HEK293 (cell line): ENCODE results near the gene MCRIP2.
A peak's percentile ranks its signal among the peaks of the same experiment; 100 is the strongest.

ENCODE experiments used
- CTCF ChIA-PET: fragments of 350-600 bp; formaldehyde crosslinking; extraction: SDS; loops from one replicate; lab custom pipeline; 2021; ENCODE audit warnings: antibody characterized with exemption; lab: Yijun Ruan, JAX
- POLR2A ChIA-PET: fragments of 300-600 bp; formaldehyde crosslinking; extraction: SDS; loops from one replicate; lab custom pipeline; 2020; ENCODE audit warnings: antibody characterized with exemption, inconsistent platforms; lab: Yijun Ruan, JAX
- H3K27ac ChIP-seq: fragments of 200-500 bp; sonication (Bioruptor generic); 2 replicates; pipeline ENCODE4 v1.5.1; 2014; ENCODE audit warnings: low read depth, low read length, control low read depth, inconsistent platforms; ENCODE audit errors: extremely low read depth
- H3K36me3 ChIP-seq, 2 experiments: fragments of 200-500 bp in 1 of 2; sonication (Bioruptor generic) in 1 of 2; 1 replicate in 1 of 2; 2 replicates in 1 of 2; pipeline ENCODE4 v1.5.1; 2014 to 2017; ENCODE audit warnings: inconsistent platforms in 2 of 2, low read length in 2 of 2; ENCODE audit not compliant: control insufficient read depth in 2 of 2, insufficient read depth in 1 of 2
- H3K4me1 ChIP-seq: fragments of 200-500 bp; sonication (Bioruptor generic); 2 replicates; pipeline ENCODE4 v1.5.1; 2014; ENCODE audit warnings: mild to moderate bottlenecking, low read length, inconsistent platforms; ENCODE audit not compliant: control insufficient read depth, insufficient read depth
- H3K4me3 ChIP-seq: 2 replicates; pipeline ENCODE4 v1.5.1; 2011; ENCODE audit warnings: low read depth, mild to moderate bottlenecking, control low read depth, low read length, moderate library complexity
- H3K9me3 ChIP-seq: fragments of 200-500 bp; sonication (Bioruptor generic); 2 replicates; pipeline ENCODE4 v1.5.1; 2014; ENCODE audit warnings: low read depth, low read length, inconsistent platforms; ENCODE audit not compliant: control insufficient read depth, insufficient read depth
- BCL11B ChIP-seq: fragments of 450-650 bp; formaldehyde crosslinking; IDR thresholded peaks from 2 replicates; pipeline ENCODE4 v1.5.1; 2016; ENCODE audit warnings: low read depth, missing biosample characterization, missing genetic modification characterization
- GLI4 ChIP-seq: fragments of 450-650 bp; formaldehyde crosslinking; IDR thresholded peaks from 2 replicates; pipeline ENCODE4 v1.5.1; 2016; ENCODE audit warnings: missing biosample characterization, missing genetic modification characterization
- GLIS2 ChIP-seq: fragments of 450-650 bp; formaldehyde crosslinking; IDR thresholded peaks from 2 replicates; pipeline ENCODE4 v1.5.1; 2016; ENCODE audit warnings: missing biosample characterization, missing genetic modification characterization
- KLF1 ChIP-seq: fragments of 450-650 bp; formaldehyde crosslinking; IDR thresholded peaks from 2 replicates; pipeline ENCODE4 v1.5.1; 2016; ENCODE audit warnings: missing biosample characterization, missing genetic modification characterization
- REPIN1 ChIP-seq: fragments of 450-650 bp; formaldehyde crosslinking; IDR thresholded peaks from 2 replicates; pipeline ENCODE4 v1.5.1; 2017; ENCODE audit warnings: missing biosample characterization, missing genetic modification characterization, low read depth
- SETDB1 ChIP-seq: IDR thresholded peaks from one replicate; pipeline ENCODE4 v1.6.1; 2017; ENCODE audit warnings: mild to moderate bottlenecking, low read length, moderate library complexity, mixed read lengths; ENCODE audit not compliant: insufficient read length
- ZBTB20 ChIP-seq: fragments of 450-650 bp; formaldehyde crosslinking; IDR thresholded peaks from 2 replicates; pipeline ENCODE4 v1.5.1; 2016; ENCODE audit warnings: missing biosample characterization, missing genetic modification characterization
- ZFP37 ChIP-seq: fragments of 450-650 bp; formaldehyde crosslinking; IDR thresholded peaks from 2 replicates; pipeline ENCODE4 v1.5.1; 2016; ENCODE audit warnings: missing biosample characterization, missing genetic modification characterization
- ZNF133 ChIP-seq: fragments of 450-650 bp; formaldehyde crosslinking; IDR thresholded peaks from 2 replicates; pipeline ENCODE4 v1.5.1; 2016; ENCODE audit warnings: missing biosample characterization, missing genetic modification characterization
- ZSCAN16 ChIP-seq: fragments of 450-650 bp; formaldehyde crosslinking; IDR thresholded peaks from 2 replicates; pipeline ENCODE4 v1.5.1; 2016; ENCODE audit warnings: missing biosample characterization, missing genetic modification characterization
- ZXDB ChIP-seq: fragments of 450-650 bp; formaldehyde crosslinking; IDR thresholded peaks from 2 replicates; pipeline ENCODE4 v1.5.1; 2016; ENCODE audit warnings: missing biosample characterization, missing genetic modification characterization
- TF ChIP-seq, protein P1 (sequence below): fragments of 450-650 bp; formaldehyde crosslinking; optimal IDR thresholded peaks from 2 replicates; pipeline ENCODE3; 2016; ENCODE audit warnings: missing biosample characterization, mild to moderate bottlenecking, missing genetic modification characterization
- TF ChIP-seq, protein P2 (sequence below): fragments of 450-650 bp; formaldehyde crosslinking; IDR thresholded peaks from 2 replicates; pipeline ENCODE4 v1.5.1; 2016; ENCODE audit warnings: missing biosample characterization, missing genetic modification characterization

Gene MCRIP2

DNA sequence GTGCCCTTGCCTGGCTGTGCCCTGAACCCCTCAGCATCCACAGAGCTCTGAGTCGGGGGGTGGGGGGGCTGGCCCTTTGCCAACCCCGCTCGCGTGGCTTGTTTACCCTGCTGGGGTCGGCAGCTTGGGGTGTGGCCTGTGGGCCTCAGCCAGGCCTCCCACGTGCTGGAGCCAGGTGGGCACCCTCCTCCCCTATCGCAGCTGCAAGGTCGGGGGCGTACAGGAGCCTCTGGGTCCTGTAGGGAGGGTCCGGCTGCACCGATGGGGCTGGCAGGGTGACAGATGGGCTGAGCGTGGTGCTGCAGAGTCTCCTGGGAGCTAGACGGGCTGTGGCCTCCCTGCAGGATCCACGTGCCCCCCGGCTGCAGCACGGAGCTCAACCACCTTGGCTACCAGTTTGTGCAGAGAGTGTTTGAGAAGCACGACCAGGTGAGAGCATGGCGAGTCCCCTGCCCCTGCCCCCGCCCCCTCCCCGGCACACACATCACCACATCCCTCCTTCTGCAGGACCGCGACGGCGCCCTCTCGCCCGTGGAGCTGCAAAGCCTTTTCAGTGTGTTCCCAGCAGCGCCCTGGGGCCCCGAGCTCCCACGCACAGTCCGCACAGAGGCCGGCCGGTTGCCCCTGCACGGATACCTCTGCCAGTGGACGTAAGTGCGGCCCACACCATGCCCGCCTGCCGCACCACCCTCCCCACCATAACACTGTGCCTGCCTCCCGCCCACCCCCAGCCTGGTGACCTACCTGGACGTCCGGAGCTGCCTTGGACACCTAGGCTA is 29.9 kb downstream of the MCRIP2 start:
- no peaks in the 10 kb centered on the region for H3K4me1 ChIP-seq
- TF ChIP-seq BCL11B (tag by site-specific recombination) (0 out of 2 replicates have a peak, but pooled peaks have one; percentile 67), GLIS2 (tag by site-specific recombination) (peak; percentile 37; the same call in 1 of the 2 replicates), GLI4 (tag by site-specific recombination) (no peak)
- CTCF ChIA-PET: interaction anchor here (0.9 kb wide), 1 partner anchor 15 kb away, joined by 3 read pairs; no protein-coding TSS in a partner anchor
- no peak overlapping the region for H3K27ac ChIP-seq
- no peak overlapping the region for H3K4me3 ChIP-seq
- H3K9me3 ChIP-seq: no peaks in the 10 kb centered on the region
- H3K36me3 ChIP-seq: peaks cover 0 to 63% of the 10 kb centered on the region in 2 experiments; a peak in 1 of 3 replicates
- POLR2A ChIA-PET: interaction anchor here (1.6 to 6.7 kb wide), 2 partner anchors 9 to 13 kb away, joined by 6 to 57 read pairs; partner anchors contain the start of genes JMJD8 and STUB1

DNA sequence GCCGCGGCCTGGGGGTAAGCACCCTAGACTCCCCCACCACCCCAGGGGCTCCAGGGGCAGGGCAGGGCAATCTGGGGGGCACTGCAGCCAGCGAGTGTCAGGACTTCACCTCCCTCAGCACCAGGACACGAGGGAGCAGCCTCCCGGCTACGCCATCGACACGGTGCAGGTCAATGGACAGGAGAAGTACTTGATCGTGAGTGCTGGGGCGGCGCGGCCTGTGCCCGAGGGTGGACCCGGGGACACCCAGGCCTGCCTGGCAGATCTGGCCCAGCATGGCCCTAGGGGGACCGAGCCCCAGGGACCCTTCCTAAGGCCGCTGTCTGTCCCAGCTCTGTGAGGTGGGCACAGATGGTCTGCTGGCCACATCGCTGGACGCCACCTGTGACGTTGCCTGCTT is 30.7 kb downstream of the MCRIP2 start:
- Histone ChIP-seq H3K4me1 (no peaks in the 10 kb centered on the region), H3K27ac (no peak overlapping the region), H3K36me3 (peaks cover 0 to 65% of the 10 kb centered on the region in 2 experiments; a peak in 1 of 3 replicates), H3K9me3 (no peaks in the 10 kb centered on the region), H3K4me3 (no peak overlapping the region)
- POLR2A ChIA-PET: interaction anchor here (6.7 kb wide), 1 partner anchor 9 kb away, joined by 57 read pairs; the partner anchor contains the start of gene STUB1
- CTCF ChIA-PET: interaction anchor here (0.6 kb wide), 1 partner anchor 48 kb away, joined by 4 read pairs; no protein-coding TSS in a partner anchor
- TF ChIP-seq ZXDB (tag by site-specific recombination) (no peak), KLF1 (tag by site-specific recombination) (no peak), ZSCAN16 (tag by site-specific recombination) (no peak), SETDB1 (no peak), ZBTB20 (no peak), REPIN1 (no peak)

DNA sequence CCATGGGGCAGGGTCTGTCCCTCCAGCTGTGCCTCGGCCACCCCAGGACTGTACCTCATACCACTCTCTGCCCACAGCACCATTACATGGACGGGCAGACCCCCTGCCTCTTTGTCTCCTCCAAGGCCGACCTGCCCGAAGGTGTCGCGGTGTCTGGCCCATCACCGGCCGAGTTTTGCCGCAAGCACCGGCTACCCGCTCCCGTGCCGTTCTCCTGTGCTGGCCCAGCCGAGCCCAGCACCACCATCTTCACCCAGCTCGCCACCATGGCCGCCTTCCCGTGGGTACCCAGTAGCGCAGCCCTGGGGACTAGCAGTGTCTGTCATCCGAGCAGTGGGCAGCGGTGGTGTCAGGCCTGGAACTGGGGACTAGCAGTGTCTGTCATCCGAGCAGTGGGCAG is 31.2 kb downstream of the MCRIP2 start:
- POLR2A ChIA-PET: interaction anchor here (1.3 to 6.7 kb wide), 2 partner anchors 8 to 17 kb away, joined by 3 to 57 read pairs; partner anchors contain the start of genes STUB1 and WDR24
- TF ChIP-seq, protein P1, sequence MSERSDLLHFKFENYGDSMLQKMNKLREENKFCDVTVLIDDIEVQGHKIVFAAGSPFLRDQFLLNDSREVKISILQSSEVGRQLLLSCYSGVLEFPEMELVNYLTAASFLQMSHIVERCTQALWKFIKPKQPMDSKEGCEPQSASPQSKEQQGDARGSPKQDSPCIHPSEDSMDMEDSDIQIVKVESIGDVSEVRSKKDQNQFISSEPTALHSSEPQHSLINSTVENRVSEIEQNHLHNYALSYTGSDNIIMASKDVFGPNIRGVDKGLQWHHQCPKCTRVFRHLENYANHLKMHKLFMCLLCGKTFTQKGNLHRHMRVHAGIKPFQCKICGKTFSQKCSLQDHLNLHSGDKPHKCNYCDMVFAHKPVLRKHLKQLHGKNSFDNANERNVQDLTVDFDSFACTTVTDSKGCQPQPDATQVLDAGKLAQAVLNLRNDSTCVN (tag by site-specific recombination): peak; percentile 12
- TF ChIP-seq ZNF133: no peak
- no peak for TF ChIP-seq ZFP37 (tag by site-specific recombination)
- TF ChIP-seq, protein P2, sequence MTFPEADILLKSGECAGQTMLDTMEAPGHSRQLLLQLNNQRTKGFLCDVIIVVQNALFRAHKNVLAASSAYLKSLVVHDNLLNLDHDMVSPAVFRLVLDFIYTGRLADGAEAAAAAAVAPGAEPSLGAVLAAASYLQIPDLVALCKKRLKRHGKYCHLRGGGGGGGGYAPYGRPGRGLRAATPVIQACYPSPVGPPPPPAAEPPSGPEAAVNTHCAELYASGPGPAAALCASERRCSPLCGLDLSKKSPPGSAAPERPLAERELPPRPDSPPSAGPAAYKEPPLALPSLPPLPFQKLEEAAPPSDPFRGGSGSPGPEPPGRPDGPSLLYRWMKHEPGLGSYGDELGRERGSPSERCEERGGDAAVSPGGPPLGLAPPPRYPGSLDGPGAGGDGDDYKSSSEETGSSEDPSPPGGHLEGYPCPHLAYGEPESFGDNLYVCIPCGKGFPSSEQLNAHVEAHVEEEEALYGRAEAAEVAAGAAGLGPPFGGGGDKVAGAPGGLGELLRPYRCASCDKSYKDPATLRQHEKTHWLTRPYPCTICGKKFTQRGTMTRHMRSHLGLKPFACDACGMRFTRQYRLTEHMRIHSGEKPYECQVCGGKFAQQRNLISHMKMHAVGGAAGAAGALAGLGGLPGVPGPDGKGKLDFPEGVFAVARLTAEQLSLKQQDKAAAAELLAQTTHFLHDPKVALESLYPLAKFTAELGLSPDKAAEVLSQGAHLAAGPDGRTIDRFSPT (tag by site-specific recombination): peak; percentile 57; the same call in 1 of the 2 replicates
- TF ChIP-seq, all 188 proteins: peak for 2
- no peaks in the 10 kb centered on the region for H3K4me1 ChIP-seq
- no peak overlapping the region for H3K4me3 ChIP-seq
- no peaks in the 10 kb centered on the region for H3K9me3 ChIP-seq
- H3K36me3 ChIP-seq: peaks cover 0 to 65% of the 10 kb centered on the region in 2 experiments; a peak in 1 of 3 replicates
- H3K27ac ChIP-seq: no peak overlapping the region
- CTCF ChIA-PET: no interaction called here
